Measurements from ENCODE around the gene DACH1. TPM values are rescaled to one million over a fixed set of nuclear protein-coding genes. Genes with fewer than 3 reads are reported as not detected.
A peak's percentile ranks its signal among the peaks of the same experiment; 100 is the strongest.

DACH1 gene
- total and polyA plus RNA-seq, 2 donors (not counting 3 experiments of a cell fraction or from before 2014, with no cell fraction given), result 8.6 to 28.3 TPM

DNA sequence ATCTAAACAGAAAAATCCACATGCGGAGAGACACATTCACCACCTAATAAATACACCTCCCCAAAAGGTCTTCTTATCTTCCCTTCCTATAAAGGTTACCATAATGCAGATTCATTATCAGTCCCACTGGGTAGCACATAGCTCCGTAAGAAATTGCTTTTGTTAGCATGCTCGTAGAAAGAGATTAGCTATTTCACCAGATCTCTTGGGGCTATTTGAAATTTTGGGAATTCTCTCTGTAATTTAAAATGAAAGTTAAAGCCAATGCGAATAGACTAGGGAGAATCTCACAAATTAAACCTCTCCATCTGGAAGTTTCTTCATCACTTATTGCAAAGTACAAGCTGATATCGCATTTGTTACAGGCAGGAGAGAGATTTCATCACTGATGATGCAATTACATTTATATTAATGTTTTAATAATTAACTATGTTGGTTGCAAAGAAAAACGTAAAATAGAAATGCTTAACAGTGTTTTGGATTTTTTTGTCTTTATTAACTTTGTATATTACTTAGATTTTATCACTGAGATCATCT, 12.9 kb upstream of the DACH1 start:
- no peak overlapping the region for H2AFZ ChIP-seq (ENCODE audit: low read depth, low read length)
- DNase-seq (ENCODE audit: low read depth, low spot score), result no peak
- TF ChIP-seq EZH2 (IDR thresholded peaks at IDR 0.05; ENCODE audit: borderline replicate concordance, low read depth, low read length, severe bottlenecking) (no peak), FOS (IDR thresholded peaks at IDR 0.05; ENCODE audit: borderline replicate concordance, insufficient read depth, low read length) (no peak), MAX (IDR thresholded peaks at IDR 0.05; ENCODE audit: insufficient read depth, insufficient read length) (no peak), POLR2A (IDR thresholded peaks at IDR 0.05; ENCODE audit: low read depth, low read length) (no peak)
- BruUV-seq (replicated peaks), result no TSS peak
- H3K36me3 ChIP-seq (ENCODE audit: control insufficient read depth in 2 of 2, extremely low read depth in 1 of 2, insufficient read depth in 2 of 2, low read length in 2 of 2), result no peaks in the 10 kb centered on the region
- H4K20me1 ChIP-seq (replicated peaks; ENCODE audit: control insufficient read depth, extremely low read depth, insufficient read depth, low read length), result no peaks in the 10 kb centered on the region
- no peak overlapping the region for H3K9ac ChIP-seq (replicated peaks; ENCODE audit: extremely low read depth, insufficient read depth, low read length)
- intact Hi-C loops (cut with micrococcal nuclease) (loop anchor here (1.0 to 2.0 kb wide), 4 partner anchors 560 to 1267 kb away; no protein-coding TSS in a partner anchor), dilution Hi-C loops (cut with MboI; ENCODE audit: extremely low pct_ligation_motif_present, low sequenced_read_pairs) (no loop called here)
- no peak overlapping the region for H3K4me2 ChIP-seq (ENCODE audit: insufficient read depth, low read length)
- FAIRE-seq, result no peak
- H3K4me1 ChIP-seq (ENCODE audit: control insufficient read depth, extremely low read depth, insufficient read depth, low read length), result no peaks in the 10 kb centered on the region
- H3K4me3 ChIP-seq (replicated peaks in 1 of 3; ENCODE audit: insufficient read depth in 1 of 3, low read depth in 1 of 3, low read length in 3 of 3), result no peak overlapping the region
- peaks cover 3% of the 10 kb centered on the region for H3K9me1 ChIP-seq (replicated peaks; ENCODE audit: control insufficient read depth, extremely low read depth, insufficient read depth, low read length)
- no peaks in the 10 kb centered on the region for H3K79me2 ChIP-seq (ENCODE audit: control insufficient read depth, insufficient read depth, low read length)
- POLR2A ChIA-PET, result no interaction called here
- no peak overlapping the region for H3K27ac ChIP-seq (ENCODE audit: insufficient read depth, low read depth, low read length)
- no peaks in the 10 kb centered on the region for H3K9me3 ChIP-seq (replicated peaks; ENCODE audit: control insufficient read depth, insufficient read depth, low read length)
- CTCF ChIA-PET, result interaction anchor here (1.1 to 6.5 kb wide), 19 partner anchors 10 to 1268 kb away, joined by 3 to 76 read pairs (median 8); partner anchors contain the start of gene DACH1
- no peaks in the 10 kb centered on the region for H3K27me3 ChIP-seq (ENCODE audit: control insufficient read depth in 2 of 2, insufficient read depth in 2 of 2, low read length in 2 of 2)

- Histone ChIP-seq H4K20me1 (replicated peaks; ENCODE audit: control insufficient read depth, extremely low read depth, insufficient read depth, low read length) (no peaks in the 10 kb centered on the region), H3K9ac (replicated peaks; ENCODE audit: extremely low read depth, insufficient read depth, low read length) (no peak overlapping the region), H3K4me1 (ENCODE audit: control insufficient read depth, extremely low read depth, insufficient read depth, low read length) (no peaks in the 10 kb centered on the region), H2AFZ (ENCODE audit: low read depth, low read length) (peak overlapping the region; percentile 66), H3K79me2 (ENCODE audit: control insufficient read depth, insufficient read depth, low read length) (no peaks in the 10 kb centered on the region), H3K4me2 (ENCODE audit: insufficient read depth, low read length) (peak overlapping the region; percentile 52), H3K9me1 (replicated peaks; ENCODE audit: control insufficient read depth, extremely low read depth, insufficient read depth, low read length) (peaks cover 3% of the 10 kb centered on the region), H3K4me3 (replicated peaks in 1 of 3; ENCODE audit: insufficient read depth in 1 of 3, low read depth in 1 of 3, low read length in 3 of 3) (no peak overlapping the region), H3K27me3 (ENCODE audit: control insufficient read depth in 2 of 2, insufficient read depth in 2 of 2, low read length in 2 of 2) (no peaks in the 10 kb centered on the region), H3K9me3 (replicated peaks; ENCODE audit: control insufficient read depth, insufficient read depth, low read length) (no peaks in the 10 kb centered on the region), H3K27ac (ENCODE audit: insufficient read depth, low read depth, low read length) (no peak overlapping the region), H3K36me3 (ENCODE audit: control insufficient read depth in 2 of 2, extremely low read depth in 1 of 2, insufficient read depth in 2 of 2, low read length in 2 of 2) (no peaks in the 10 kb centered on the region)
- no TSS peak for BruUV-seq (replicated peaks)
- ChIA-PET CTCF (interaction anchor here (0.5 to 6.5 kb wide), 59 partner anchors 9 to 1268 kb away, joined by 3 to 76 read pairs (median 3); partner anchors contain the start of gene DACH1), POLR2A (no interaction called here)
- peak; percentile 83 for FAIRE-seq
- intact Hi-C loops (cut with micrococcal nuclease) (loop anchor here (1.0 to 2.0 kb wide), 4 partner anchors 559 to 1266 kb away; no protein-coding TSS in a partner anchor), dilution Hi-C loops (cut with MboI; ENCODE audit: extremely low pct_ligation_motif_present, low sequenced_read_pairs) (no loop called here)
- DNase-seq (ENCODE audit: low read depth, low spot score), result peak; percentile 75
- no peak for TF ChIP-seq EZH2 (IDR thresholded peaks at IDR 0.05; ENCODE audit: borderline replicate concordance, low read depth, low read length, severe bottlenecking)
- TF ChIP-seq CTCF (IDR thresholded peaks at IDR 0.05; ENCODE audit: extremely low read depth in 1 of 2, insufficient read depth in 1 of 2, low read depth in 1 of 2, low read length in 2 of 2), result peak; percentile 39 to 61
Measured at GRCh38 chr13:71879129-71879535, 12.1 kb upstream of the DACH1 start.

Measured in endothelial cell of umbilical vein (primary cell).